ENCODE measurements around the gene TMEM272. TPM values are rescaled to one million over a fixed set of nuclear protein-coding genes. Genes with fewer than 3 reads are reported as not detected.
"Not testable (repeated sequence)": the region's sequence is repeated elsewhere in the genome, so short reads cannot be mapped to it uniquely, and the experiment has no call there.

Gene TMEM272
- total RNA-seq, 1 donor from 2014 or later = not detected

DNA sequence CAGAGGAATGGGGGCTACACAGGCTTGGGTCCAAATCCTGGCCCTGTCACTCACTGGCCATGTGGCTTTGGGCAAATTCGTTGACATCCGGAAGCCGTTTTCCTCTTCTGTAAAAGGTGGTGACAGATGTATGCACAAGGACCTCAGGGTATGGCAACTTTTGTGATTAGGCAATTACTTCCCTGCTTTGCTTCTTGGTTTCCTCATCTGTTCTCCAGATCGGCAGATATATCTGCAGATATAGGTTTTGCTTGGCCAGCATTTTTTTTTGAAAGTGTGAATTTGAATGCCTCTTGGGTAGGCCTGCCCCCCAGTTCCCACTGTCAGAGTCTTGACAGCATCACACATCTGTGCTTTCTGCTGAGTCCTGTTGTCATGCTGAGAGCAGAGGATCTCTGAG is 17.7 kb downstream of the TMEM272 start:
- TF ChIP-seq, protein P1, sequence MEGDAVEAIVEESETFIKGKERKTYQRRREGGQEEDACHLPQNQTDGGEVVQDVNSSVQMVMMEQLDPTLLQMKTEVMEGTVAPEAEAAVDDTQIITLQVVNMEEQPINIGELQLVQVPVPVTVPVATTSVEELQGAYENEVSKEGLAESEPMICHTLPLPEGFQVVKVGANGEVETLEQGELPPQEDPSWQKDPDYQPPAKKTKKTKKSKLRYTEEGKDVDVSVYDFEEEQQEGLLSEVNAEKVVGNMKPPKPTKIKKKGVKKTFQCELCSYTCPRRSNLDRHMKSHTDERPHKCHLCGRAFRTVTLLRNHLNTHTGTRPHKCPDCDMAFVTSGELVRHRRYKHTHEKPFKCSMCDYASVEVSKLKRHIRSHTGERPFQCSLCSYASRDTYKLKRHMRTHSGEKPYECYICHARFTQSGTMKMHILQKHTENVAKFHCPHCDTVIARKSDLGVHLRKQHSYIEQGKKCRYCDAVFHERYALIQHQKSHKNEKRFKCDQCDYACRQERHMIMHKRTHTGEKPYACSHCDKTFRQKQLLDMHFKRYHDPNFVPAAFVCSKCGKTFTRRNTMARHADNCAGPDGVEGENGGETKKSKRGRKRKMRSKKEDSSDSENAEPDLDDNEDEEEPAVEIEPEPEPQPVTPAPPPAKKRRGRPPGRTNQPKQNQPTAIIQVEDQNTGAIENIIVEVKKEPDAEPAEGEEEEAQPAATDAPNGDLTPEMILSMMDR (conservative IDR thresholded peaks at IDR 0.05; ENCODE audit: low read depth, low read length) = no peak
- H3K4me3 ChIP-seq (ENCODE audit: low read depth, low read length) = no peak overlapping the region
- DNase-seq (ENCODE audit: low read depth) = no peak

DNA sequence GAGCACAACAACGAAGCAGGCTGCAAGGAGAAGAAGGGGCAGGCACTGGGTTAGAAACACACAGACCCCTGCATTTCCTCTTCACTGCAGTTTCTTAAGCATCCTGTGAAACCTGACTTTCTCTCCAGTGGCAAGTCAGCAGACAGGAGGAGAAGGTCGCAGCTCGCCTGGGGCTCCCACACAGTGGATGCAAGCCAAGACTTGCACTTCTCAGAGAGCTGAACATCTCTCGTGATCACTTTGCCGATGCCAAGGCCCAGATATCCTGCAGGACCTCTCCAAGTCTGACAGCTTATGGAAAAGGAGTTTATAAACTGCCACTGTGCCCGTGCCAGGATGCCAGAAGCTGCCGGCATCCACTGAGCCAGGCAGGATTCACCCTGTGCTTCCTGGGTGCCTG is 18.4 kb downstream of the TMEM272 start:
- TF ChIP-seq, protein P1 (conservative IDR thresholded peaks at IDR 0.05; ENCODE audit: low read depth, low read length) = no peak
- DNase-seq (ENCODE audit: low read depth) = no peak

GRCh38 chr13:51825681-51826254 is 19.2 kb downstream of the TMEM272 start:
- H3K4me3 ChIP-seq (ENCODE audit: low read depth, low read length) = no peak overlapping the region
- TF ChIP-seq, protein P1 (conservative IDR thresholded peaks at IDR 0.05; ENCODE audit: low read depth, low read length) = no peak
- DNase-seq (ENCODE audit: low read depth) = no peak

More for the DNA sequence above, 18.4 kb downstream of the TMEM272 start:
- H3K4me3 ChIP-seq (ENCODE audit: low read depth, low read length) = no peak overlapping the region

DNA sequence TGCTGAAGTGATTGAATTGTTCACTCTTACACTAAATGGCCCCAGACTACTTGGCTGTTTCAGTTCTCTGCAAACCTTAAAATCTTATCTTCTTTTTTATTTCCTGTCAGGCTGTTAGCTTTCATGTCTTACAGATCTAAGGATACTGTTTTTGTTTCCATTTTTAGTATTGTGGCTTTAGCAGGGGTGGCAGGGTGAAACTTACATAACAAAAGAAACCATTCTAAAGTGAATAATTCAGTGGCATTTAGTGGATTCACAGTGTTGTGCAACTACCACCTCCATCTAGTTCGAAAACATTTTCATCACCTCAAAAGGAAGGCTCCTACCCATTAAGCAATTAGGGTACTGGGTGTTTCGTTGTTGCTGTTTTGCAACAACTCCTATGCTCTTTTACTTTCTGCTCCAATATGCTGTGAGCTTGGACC is 19.8 kb downstream of the TMEM272 start:
- no peak for DNase-seq (ENCODE audit: low read depth)
- TF ChIP-seq, protein P1 (conservative IDR thresholded peaks at IDR 0.05; ENCODE audit: low read depth, low read length) = no peak
- no peak overlapping the region for H3K4me3 ChIP-seq (ENCODE audit: low read depth, low read length)

DNA sequence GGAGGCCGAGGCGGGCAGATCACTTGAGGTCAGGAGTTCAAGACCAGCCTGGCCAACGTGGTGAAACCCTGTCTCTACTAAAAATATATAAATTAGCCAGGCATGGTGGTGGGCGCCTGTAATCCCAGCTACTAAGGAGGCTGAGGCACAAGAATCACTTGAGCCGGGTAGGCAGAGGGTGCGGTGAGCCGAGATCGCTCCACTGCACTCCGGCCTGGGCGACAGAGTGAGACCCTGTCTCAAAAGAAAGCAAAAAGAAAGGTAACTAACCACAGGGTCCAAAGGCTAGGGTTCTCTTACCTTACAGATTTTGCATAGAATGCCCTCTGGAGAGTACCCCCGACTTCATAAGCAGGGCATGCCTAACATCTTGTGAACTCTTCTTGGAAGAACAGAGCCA is 20.3 kb downstream of the TMEM272 start:
- not testable (repeated sequence) for H3K4me3 ChIP-seq (ENCODE audit: low read depth, low read length); DNase-seq (ENCODE audit: low read depth)

GRCh38 chr13:51823863-51824262 is 21.1 kb downstream of the TMEM272 start:
- no peak for DNase-seq (ENCODE audit: low read depth)
- H3K4me3 ChIP-seq (ENCODE audit: low read depth, low read length) = no peak overlapping the region
- TF ChIP-seq, protein P1 (conservative IDR thresholded peaks at IDR 0.05; ENCODE audit: low read depth, low read length) = no peak

DNA sequence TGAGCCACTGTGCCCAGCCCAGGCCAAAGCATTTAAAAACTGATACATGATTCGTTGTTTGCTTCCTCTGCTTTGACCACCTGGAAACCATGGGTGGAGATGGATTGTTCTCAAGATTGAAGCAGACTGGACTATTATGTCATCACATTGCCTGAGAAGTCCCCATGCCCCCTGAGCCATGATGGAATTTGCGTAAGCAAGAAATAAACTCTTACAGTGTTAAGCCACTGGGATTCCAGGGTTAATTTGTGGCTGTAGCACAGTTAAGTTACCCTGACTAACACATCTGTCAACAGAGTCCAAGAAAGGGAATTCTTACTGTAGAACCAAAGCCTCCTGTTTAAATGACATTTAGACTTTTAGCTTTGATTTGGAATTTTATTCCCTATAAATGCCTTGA is 21.6 kb downstream of the TMEM272 start:
- no peak overlapping the region for H3K4me3 ChIP-seq (ENCODE audit: low read depth, low read length)
- TF ChIP-seq, protein P1 (conservative IDR thresholded peaks at IDR 0.05; ENCODE audit: low read depth, low read length) = no peak
- DNase-seq (ENCODE audit: low read depth) = no peak
